KMS-11 (cell line): ENCODE measurements around the gene AEBP1.

ENCODE experiments used
- H2AFZ ChIP-seq: fragments of 200-600 bp; sonication (generic); 2 replicates; pipeline ENCODE4 v1.6.1; 2016; ENCODE audit warnings: antibody characterized with exemption, mixed run types, low read depth
- H3K27ac ChIP-seq: fragments of 200-600 bp; sonication (generic); 2 replicates; pipeline ENCODE4 v1.6.1; 2016; ENCODE audit warnings: mild to moderate bottlenecking, mixed run types
- H3K27me3 ChIP-seq: fragments of 200-600 bp; sonication (generic); 2 replicates; pipeline ENCODE4 v1.6.1; 2017; ENCODE audit warnings: mild to moderate bottlenecking, low read depth, mixed run types, moderate library complexity; ENCODE audit not compliant: insufficient read depth
- H3K36me3 ChIP-seq: fragments of 200-600 bp; sonication (generic); 2 replicates; pipeline ENCODE4 v1.6.1; 2017; ENCODE audit warnings: mild to moderate bottlenecking, mixed run types; ENCODE audit not compliant: insufficient read depth
- H3K4me1 ChIP-seq: fragments of 200-600 bp; sonication (generic); 2 replicates; pipeline ENCODE4 v1.6.1; 2016; ENCODE audit warnings: mild to moderate bottlenecking, low read depth, mixed run types; ENCODE audit not compliant: poor library complexity, severe bottlenecking
- H3K4me2 ChIP-seq: fragments of 200-600 bp; sonication (generic); 2 replicates; pipeline ENCODE4 v1.7.0; 2016; ENCODE audit warnings: mild to moderate bottlenecking, mixed run types
- H3K4me3 ChIP-seq: fragments of 200-600 bp; sonication (generic); IDR thresholded peaks from 2 replicates; pipeline ENCODE4 v1.6.1; 2017; ENCODE audit warnings: low read depth, low read length, mixed read lengths; ENCODE audit not compliant: insufficient read depth
- H3K79me2 ChIP-seq: fragments of 200-600 bp; sonication (generic); 2 replicates; pipeline ENCODE4 v1.6.1; 2016; ENCODE audit warnings: low read depth, mixed run types; ENCODE audit not compliant: insufficient read depth
- H3K9ac ChIP-seq: fragments of 200-600 bp; sonication (generic); 2 replicates; pipeline ENCODE4 v1.6.1; 2016; ENCODE audit warnings: mild to moderate bottlenecking, mixed run types
- H4K20me1 ChIP-seq: fragments of 200-600 bp; sonication (generic); 2 replicates; pipeline ENCODE4 v1.6.1; 2016; ENCODE audit warnings: mild to moderate bottlenecking, mixed run types; ENCODE audit not compliant: insufficient read depth
- TF ChIP-seq, protein P1 (sequence below): fragments of 200-600 bp; sonication (generic); conservative IDR thresholded peaks from 2 replicates; pipeline ENCODE4 v1.6.1; 2017; ENCODE audit warnings: low read depth, mild to moderate bottlenecking, antibody characterized with exemption, low read length, moderate library complexity, mixed read lengths

Gene AEBP1

DNA sequence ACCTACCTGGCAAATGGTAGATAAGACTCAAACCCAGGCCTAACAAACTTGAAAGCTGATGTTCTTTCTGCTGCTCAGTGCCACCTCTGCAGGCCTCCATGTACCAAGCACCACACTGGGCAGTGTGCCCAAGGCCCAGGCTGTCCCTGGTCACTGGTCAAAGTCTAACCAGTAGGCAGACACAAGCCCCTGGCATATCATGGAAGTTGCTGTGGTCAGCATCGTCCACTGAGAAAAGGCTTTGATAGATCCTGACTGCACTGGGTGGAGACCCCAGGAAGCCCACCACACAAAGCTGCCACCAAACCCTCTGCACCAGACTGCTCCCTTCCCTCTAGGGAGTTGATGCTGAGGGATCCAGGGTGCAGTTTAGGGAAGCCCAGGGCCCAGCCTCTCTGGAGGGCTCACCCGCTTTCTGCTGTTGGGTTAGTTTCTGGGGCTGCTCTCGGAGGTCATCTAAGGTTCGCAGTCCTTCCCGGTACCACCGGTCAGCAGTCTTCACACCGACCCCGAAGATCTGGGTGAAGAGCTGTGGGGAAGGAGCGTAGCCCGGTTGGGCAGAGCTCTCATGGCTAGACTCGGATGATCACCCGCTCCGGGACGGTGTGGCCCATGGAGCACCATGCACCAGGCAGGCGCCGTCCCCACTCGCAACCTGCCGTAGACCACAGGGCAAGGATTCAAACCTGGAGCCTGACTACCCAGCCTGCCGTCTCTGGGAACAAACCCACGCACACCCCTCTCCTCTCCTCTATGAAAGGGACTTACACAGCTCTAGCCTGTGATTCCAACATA, 27.8 kb upstream of the AEBP1 start:
- H4K20me1 ChIP-seq = no peaks in the 10 kb centered on the region
- no peak overlapping the region for H3K27ac ChIP-seq
- TF ChIP-seq, protein P1, sequence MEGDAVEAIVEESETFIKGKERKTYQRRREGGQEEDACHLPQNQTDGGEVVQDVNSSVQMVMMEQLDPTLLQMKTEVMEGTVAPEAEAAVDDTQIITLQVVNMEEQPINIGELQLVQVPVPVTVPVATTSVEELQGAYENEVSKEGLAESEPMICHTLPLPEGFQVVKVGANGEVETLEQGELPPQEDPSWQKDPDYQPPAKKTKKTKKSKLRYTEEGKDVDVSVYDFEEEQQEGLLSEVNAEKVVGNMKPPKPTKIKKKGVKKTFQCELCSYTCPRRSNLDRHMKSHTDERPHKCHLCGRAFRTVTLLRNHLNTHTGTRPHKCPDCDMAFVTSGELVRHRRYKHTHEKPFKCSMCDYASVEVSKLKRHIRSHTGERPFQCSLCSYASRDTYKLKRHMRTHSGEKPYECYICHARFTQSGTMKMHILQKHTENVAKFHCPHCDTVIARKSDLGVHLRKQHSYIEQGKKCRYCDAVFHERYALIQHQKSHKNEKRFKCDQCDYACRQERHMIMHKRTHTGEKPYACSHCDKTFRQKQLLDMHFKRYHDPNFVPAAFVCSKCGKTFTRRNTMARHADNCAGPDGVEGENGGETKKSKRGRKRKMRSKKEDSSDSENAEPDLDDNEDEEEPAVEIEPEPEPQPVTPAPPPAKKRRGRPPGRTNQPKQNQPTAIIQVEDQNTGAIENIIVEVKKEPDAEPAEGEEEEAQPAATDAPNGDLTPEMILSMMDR = no peak
- no peak overlapping the region for H2AFZ ChIP-seq
- H3K27me3 ChIP-seq = no peaks in the 10 kb centered on the region
- no peaks in the 10 kb centered on the region for H3K36me3 ChIP-seq
- peaks cover 1% of the 10 kb centered on the region for H3K4me1 ChIP-seq
- H3K79me2 ChIP-seq = no peaks in the 10 kb centered on the region
- no peak overlapping the region for H3K9ac ChIP-seq
- no peak overlapping the region for H3K4me2 ChIP-seq
- H3K4me3 ChIP-seq = no peak overlapping the region

DNA sequence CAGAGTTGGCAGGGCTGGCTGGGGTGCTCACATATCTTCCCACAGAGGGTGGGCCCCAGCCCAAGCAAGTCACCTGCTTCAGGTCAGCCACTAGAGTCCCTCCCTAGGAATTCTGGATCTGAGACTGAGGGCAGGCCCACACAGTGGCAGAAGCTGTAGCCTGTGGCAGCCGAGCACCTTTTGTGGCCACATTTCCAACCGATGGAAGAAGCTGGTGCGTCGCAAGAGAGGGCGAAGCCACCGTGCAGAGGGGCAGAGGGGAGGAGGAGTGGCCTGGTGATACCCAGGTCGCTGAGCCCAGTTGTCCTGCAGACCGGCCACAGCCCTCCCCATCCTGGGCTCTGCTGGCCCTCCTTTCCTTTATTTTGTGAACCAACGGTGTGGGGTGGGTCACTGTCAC, 27.1 kb upstream of the AEBP1 start:
- TF ChIP-seq, protein P1 = no peak
- Histone ChIP-seq H4K20me1 (no peaks in the 10 kb centered on the region), H3K79me2 (no peaks in the 10 kb centered on the region), H3K4me2 (no peak overlapping the region), H3K9ac (no peak overlapping the region), H3K27me3 (no peaks in the 10 kb centered on the region), H3K4me3 (no peak overlapping the region), H3K36me3 (no peaks in the 10 kb centered on the region), H3K4me1 (no peaks in the 10 kb centered on the region), H3K27ac (no peak overlapping the region), H2AFZ (no peak overlapping the region)

DNA sequence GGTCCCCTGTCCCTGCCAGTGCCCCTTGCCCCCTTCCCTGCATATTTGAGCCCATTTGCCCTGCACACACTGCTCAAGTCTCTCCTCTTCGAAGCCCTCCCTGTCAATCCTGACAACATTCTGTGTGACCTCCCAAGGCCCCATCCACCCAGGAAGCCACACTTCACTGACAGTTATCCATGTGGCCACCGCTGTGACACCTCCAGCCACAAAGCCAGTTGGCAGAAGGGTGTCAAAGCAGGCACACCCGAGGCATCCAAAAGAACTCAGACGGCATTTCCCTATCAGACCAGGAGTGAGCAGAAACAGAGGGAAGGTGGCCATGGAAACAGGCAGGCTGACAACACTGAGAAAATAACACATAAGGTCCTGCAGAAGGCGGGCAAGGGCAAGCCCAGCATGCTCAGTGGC, 26.5 kb upstream of the AEBP1 start:
- Histone ChIP-seq H3K4me3 (no peak overlapping the region), H3K27me3 (no peaks in the 10 kb centered on the region), H3K4me1 (no peaks in the 10 kb centered on the region), H3K27ac (no peak overlapping the region), H3K9ac (no peak overlapping the region), H3K36me3 (no peaks in the 10 kb centered on the region), H4K20me1 (no peaks in the 10 kb centered on the region), H3K79me2 (no peaks in the 10 kb centered on the region), H3K4me2 (no peak overlapping the region), H2AFZ (no peak overlapping the region)
- TF ChIP-seq, protein P1 = no peak

DNA sequence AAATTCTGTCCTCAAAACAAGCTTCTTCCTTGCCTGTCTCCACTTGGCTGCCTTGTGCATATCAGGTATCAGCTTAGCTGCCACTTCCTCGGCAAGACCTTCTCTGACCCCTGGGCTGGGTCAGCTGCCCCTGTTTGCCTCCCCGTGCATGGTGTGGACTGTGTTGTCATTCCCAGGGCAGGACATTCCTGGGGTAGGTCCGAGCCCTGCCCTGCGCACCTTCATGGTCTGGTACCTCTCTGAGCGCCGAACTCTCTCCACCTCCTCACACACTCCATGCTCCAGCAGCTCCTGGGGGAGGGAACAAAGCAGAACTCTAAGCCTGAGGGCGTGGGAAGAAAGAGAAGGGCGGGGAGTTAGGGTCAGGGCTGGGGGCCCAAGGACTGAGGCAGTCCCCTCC, 25.6 kb upstream of the AEBP1 start:
- H3K36me3 ChIP-seq = no peaks in the 10 kb centered on the region
- H3K27me3 ChIP-seq = peaks cover 2% of the 10 kb centered on the region; the same call in 1 of the 2 replicates
- H4K20me1 ChIP-seq = no peaks in the 10 kb centered on the region
- no peaks in the 10 kb centered on the region for H3K79me2 ChIP-seq
- H3K4me3 ChIP-seq = no peak overlapping the region
- H3K4me2 ChIP-seq = no peak overlapping the region
- peaks cover 4% of the 10 kb centered on the region for H3K4me1 ChIP-seq
- no peak overlapping the region for H3K27ac ChIP-seq
- no peak overlapping the region for H2AFZ ChIP-seq
- no peak overlapping the region for H3K9ac ChIP-seq
- TF ChIP-seq, protein P1 = no peak
